Activated T-cell treated with anti-CD3 and anti-CD28 coated beads, Interleukin-2, amount 50 U/mL, for 1 hour (primary cell): Measurements from ENCODE around the gene DENND5A.
"Not testable (repeated sequence)": the region's sequence is repeated elsewhere in the genome, so short reads cannot be mapped to it uniquely, and the experiment has no call there.

ENCODE experiments used
- DNase-seq: peaks from one replicate; pipeline ENCODE4 v3.0.0-alpha.2; 2020

The DENND5A gene

DNA sequence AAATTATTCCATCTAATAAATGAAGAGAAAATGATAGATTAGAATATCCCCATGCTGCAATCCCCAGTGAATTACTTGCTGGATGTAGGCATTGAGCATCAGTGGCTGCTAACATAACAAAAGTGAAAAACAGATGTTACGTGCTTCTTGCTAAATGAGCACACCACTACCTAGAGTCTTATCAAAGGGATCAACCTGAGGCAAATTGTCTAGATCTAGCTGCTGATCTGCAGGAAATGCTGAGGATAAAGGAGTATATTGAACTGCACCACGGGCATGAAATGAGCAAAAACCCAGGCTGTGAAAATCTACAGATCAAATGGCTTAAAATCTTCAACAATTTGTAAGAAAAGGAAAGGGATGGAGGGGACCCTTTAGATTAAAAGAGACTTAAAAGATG, 128.4 kb downstream of the DENND5A start:
- no peak for DNase-seq

DNA sequence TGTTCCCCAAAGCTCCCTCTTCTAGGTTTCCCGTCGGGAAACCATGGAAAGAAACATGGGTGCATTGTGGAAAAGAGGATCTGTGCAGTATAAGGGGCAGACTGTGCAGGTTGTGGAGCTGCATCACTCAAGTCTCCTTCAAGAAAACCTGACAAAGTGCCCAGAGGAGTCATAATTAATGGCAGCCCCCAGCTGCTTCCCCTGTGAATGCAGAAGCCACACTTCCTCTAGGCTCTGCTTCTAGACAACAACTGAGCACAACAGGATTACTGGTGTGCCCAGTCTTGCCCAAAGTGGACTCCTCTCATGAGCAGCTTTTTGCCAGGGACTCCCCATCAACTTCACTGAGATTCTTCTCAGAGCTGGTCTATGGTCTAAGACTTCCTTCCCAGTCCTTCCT, 131.2 kb downstream of the DENND5A start:
- DNase-seq = no peak

DNA sequence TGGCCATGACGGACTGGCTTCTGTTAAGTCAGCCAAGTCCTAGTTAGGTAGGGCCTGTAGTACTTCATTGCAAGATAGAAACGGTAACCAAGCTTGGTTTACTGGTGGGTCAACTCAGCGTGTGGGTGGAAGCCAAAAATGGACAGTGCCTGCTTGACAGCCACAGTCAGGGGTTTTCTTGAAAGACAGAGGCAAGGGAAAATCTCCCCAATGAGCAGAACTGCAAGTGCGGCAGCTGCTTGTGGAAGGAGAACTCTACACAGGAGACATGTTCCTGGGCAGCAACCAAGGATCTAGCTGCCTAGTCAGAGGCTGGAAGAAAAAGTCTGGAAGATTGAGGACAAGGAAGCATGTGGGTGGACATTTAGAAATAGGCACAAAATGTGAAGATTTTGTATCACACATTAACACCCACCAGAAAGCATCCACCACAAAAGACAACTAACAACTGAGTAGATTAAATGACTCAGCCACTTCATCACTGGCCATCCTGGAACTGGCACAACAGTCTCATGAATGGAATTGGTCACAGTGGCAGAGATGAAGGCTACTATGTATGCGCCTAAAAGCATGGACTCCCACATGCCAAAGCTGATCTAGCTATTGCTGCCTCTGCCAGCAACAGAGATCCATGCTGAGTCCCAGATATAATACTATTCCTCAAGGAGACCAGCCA, 132.8 kb downstream of the DENND5A start:
- no peak for DNase-seq

DNA sequence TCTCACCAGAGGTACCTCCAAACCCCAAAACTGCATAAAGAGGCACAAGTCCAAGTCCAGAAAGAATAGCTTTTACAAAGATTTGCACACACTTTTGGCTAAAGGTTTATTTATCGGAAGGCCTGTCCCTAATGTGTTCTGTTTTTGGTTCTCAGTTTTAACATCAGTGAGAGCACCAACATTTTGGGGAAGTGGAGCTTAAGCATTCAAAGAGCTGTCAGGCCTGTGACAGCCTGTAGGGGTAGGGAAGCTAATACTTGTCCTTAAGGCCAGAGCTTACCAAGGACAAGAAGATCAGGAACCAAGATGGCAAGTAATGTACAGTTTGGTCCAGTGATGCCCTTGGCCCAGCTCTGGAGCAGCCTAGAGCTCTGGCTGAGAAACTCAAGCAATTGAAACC, 134.9 kb downstream of the DENND5A start:
- DNase-seq = no peak

DNA sequence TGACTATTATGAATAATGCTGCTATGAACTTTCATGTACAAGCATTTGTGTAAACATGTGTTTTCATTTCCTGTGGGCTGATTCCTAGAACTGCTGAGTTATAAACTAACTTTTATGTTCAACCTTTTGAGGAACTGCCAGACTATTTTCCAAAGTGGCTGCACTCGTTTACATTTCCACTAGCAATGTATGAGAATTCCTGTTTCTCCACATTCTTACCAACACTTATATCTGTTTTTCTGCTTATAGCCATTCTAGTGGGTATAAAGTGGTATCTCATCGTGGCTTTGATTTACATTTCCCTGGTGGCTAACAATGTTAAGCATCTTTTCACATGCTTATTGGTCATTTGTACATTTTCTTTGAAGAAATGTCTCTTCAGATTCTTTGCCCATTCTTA, 138.5 kb downstream of the DENND5A start:
- DNase-seq = no peak

DNA sequence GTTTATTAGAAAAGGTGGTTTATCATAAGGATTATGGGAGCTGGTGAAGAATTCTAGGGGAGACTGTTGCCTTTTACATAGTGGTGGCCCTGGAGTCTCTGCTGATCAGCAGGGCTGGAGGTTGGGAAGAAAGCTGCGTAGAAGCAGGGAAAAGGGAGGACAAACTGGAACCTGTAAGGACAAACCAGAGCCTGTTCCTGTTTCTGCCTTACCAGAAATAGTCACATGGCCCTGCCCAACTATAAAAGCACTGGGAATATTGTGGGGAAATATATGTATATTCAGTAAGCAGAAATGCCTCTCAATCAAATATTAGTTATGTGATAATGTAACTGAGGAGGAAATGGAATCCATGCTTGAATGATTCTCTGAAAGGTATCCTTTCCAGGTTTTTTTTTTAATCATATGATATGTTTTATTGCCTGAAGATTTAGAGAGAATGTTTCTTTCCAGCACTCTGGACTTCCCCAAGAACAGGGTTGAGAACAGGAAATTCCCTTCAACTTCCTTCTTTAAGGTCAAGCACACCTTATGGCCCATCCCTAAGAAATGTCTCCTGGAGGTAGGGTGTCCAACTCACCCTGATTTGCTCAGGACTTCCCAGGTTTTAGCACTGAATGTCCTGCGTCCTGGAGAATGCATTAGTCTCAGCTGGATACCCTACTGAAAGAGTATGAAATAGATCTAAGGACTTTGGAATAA, 139.8 kb downstream of the DENND5A start:
- DNase-seq = no peak

DNA sequence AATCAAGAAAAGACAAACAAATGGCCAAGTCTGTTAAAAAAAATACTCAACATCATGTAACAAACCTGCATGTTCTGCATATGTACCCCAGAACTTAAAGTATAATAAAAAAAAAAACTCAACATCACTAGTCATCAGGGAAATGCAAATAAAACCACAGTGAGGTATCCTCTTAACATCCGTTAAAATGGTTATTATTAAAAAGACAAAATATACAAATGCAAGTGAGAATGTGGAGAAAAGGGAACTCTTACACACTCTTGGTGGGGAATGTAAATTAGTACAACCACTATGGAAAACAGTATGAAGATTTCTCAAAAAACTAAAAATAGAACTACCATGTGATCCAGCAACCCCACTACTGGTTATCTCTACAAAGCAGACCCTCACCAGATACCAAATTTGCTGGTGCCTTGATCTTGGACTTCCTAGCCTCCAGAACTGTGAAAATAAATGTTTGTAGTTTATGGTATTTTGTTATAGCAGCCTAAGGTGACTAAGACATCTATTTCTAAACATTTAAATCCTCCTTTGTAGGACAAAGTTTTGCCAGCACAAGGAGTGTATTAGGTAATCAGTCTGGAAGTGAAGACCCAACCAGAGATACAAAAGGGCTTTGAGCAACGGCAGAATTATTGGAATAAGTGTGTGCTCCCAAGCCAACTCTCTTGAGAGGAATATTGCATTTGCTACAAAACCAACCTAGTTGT, 141.4 kb downstream of the DENND5A start:
- no peak for DNase-seq

DNA sequence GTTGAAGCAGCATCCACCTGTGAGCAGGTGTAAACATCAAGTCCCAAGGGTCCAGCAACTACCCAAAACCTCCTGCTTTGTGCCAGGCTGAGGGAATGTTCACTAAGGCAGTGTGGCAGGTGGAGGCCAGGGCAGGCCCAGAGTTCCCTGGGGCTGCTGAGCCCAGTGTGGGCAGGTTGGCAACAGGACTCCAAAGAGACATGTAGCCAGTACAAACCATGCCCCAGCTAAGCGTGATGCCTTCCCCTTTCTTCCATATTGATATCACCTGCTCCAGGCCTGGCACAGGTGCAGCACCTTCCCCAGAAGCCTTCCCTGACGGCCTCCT, 143.7 kb downstream of the DENND5A start:
- DNase-seq = no peak

DNA sequence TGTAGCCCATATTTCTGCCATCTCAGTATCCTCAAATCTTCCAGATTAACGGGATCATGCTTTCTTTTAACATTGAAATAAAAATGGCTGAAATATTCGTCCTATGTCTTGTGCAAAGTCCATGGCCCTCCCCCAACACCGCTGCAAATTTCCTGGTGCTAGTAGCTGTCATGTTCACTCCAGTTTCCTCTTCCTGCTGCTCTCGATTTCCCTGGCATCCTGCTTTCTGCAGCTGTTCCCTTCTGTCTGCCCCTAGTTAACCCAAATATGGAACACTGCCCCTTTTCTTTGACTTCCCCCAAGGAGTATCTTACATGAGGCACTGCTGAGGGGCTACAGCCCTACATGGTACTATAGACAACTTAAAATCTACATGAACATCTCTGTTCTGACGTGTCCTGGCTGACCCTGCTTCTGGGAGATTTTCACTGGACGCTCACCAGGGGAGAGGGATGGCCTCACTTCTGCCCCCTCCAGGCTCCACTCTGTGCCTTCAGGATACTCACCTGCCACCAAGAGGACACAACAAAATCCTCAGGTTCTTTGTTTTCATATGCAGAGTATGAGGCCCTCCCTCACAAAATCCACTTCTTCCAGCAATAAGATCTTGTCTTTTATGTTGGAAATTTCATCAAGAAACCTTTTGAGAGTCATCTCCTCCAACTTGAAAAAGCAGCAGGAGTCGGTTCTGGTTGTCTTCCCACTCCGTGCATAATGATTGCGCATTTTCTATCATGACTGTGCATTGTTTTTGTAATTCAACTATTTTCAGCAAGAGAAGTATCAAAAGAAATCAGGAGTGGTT, 144.3 kb downstream of the DENND5A start:
- DNase-seq = no peak

DNA sequence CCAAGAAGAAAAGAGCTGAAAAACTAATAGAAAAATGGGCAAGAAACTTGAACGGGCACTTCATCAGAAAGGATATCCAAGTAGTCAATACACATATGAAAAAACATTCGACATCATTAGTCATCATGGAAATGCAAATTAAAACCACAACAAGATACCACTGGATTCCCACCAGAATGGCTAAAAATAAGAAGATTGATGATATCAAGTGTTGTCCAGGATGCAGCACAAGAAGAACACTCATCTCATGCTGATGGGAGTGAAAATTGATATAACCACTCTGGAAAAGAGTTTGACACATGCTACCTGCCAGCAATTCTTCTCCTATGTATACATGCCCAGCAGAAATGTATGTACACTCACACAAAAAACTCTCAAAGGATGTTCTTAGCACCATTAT, 146.9 kb downstream of the DENND5A start:
- DNase-seq = no peak

DNA sequence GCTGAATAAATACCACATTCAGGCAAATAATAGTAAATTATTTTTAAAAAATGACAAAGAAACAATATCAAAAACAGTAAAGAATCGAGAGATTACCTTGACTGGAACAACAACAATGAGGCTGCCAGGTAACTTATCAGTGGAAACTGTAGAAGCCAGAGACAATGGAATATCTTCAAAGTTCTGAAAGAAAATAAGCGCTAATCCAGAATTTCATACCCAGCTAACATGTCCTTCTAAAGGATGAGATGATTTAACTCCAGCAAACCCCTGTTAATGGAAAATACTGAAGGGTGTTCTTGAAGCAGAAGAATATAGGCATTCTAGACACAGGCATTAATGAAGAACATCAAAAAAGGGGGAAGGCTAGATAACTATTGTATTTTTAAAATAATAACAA, 153.1 kb downstream of the DENND5A start:
- DNase-seq = no peak

DNA sequence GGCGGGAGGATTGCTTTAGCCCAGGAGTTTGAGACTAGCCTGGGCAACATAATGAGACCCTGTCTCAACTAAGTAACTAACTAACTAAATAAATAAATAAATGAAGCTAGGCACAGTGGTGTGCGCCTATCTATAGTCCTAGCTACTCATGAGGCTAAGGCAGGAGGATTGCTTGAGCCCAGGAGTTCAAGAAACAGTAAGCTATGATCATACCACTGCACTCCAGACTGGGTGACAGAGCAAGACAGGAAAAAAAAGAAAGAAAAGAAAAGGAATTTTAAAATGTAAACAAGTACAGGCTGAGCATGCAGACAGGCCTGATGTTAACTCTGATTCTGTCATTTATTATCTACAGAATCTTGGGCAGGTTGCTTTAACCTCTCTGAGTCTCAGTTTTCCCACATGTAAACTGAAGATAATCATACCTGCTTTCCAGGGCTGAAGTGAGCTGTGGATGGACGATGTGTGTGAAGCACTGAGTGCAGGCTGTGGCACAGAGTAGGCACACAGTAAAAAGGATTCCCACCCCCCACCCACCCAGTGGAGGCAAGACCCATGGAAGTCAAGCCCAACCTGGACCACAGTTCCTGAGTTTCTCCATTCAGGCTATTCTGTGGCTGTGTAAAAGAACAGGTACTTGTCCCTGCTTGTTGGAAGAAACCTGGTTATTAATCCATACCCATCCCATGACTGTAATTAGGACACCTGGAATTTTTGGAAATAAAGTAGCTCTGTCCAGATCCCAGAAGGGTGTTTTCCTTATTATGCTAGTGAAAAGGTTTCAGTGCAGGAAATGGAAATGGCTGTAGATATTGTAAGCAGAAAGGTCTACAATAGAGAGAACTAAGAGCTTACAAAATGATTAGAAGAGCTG, 155.1 kb downstream of the DENND5A start:
- no peak for DNase-seq

DNA sequence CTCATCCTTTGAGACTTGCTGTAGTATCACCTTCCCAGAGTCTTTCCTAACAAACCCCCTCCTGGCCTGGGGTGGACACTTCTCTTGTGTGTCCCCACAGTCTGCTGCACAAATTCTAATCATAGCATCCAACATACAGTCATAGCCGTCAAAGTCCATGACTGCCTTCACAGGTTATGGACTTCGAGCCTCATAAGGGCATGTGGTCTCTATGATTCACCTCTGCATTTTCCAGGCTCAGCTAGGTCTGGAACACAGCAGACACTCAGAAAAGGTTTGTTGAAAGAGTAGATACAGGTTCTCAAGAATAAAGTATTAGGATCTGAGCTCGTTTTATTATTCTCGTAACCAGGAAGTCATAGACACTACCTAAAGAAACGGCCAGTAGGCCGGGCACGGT, 160.6 kb downstream of the DENND5A start:
- DNase-seq = no peak

DNA sequence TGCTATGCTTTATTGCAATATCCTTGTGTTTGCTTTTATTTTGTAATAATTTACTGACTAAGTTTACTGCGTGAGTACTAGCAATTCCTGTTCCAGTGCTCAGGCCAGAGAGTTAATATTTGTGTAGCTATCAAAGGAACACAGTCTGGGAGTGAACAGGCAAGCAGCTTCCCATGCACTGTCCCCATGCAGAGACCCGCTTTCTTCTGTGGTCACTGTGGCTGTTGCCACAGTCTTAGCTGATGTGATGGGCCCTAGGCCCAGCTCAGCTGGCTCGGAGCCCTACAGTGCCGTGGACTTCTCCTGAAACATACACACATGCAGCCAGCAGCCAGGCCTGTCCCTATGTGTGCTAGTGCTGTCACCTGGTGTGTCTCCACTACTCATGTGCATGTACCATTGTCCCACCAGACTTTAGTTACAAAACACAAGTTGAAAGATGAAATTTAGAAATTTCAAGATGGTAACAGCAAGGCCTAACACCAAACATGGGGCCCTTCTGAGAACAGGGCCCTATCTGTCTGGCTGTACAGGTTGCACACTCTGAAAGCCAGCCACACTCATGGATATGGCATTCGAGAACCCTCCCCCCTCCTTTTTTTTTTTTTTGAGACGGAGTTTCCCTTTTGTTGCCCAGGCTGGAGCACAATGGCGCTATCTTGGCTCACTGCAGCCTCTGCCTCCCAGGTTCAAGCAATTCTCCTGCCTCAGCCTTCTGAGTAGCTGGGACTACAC, 161.4 kb downstream of the DENND5A start:
- no peak for DNase-seq

DNA sequence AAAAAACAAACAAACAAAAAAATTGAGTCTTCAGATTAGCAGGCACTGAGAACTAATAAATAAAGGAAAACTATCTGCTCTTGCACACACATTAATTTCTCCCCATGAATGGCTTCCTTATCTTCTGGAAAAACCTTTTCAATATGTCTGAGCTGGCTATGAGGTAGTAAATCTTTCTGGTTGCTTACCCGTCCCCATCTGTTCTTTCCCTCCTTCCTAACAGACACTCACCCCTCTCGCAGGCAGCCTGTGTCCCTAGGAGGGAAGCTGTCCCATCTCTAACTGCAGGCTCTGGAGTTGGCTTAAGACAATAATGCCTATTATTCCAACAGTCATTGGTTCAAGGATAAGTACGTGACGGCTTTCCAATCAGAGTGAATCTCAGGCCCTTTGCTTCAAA, 165.5 kb downstream of the DENND5A start:
- no peak for DNase-seq

DNA sequence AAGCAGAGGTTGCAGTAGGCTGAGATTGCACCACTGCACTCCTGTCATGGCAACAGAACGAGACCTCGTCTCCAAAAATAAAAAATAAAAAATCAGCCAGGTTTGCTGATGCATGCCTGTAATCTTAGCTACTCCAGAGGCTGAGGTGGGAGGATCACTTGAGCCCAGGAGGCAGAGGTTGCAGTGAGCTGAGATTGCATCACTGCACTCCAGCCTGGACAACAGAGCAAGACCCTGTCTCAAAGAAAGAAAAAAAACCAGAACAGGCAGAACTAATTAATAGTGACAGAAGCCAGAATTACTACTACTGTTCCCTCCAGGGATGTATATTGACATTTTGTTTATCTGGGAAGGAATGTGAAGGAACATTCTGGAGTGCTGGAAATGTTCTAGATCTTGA, 166.7 kb downstream of the DENND5A start:
- not testable (repeated sequence) for DNase-seq

DNA sequence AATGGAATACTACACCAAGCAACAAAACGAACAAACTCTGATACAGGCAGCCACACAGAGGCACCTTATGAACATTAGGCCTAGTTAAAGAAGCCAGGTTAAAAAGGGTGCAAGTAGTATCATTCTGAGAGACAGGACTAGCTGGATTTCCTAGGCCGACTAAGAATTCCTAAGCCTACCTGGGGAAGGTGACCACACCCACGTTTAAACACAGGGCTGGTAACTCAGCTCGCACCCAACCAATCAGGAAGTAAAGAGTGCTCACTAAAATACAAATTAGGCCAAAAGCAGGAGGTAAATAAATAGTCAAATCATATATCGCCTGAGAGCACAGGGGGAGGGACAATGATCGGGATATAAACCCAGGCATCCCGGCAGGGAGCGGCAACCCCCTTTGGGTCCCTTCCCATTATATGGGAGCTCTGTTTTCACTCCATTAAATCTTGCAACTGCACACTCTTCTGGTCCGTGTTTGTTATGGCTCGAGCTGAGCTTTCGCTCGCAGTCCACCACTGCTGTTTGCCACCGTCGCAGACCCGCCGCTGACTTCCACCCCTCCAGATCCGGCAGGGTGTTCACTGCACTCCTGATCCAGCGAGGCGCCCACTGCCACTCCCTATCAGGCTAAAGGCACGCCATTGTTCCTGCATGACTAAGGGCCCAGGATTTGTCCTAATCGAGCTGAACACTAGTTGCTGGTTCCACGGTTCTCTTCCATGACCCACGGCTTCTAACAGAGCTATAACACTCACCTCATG, 167.8 kb downstream of the DENND5A start:
- not testable (repeated sequence) for DNase-seq

DNA sequence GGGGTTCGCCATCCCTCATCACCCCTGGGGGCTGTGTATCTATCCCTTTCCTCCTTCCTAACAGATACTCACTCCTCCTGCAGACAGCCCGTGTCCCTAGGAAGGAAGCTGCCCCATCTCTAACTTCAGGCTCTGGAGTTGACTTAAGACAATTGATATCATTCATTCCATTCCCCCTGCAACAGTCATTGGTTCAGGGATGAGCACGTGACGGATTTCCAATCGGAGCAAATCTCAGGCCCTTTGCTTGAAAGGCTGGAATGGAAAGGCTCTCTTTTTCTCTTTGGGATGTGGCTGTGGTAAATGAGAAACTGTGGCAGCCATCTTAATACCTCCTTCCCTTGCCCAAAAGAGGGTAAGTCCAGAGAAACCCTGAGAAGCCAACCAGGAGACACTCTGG, 168.7 kb downstream of the DENND5A start:
- no peak for DNase-seq

DNA sequence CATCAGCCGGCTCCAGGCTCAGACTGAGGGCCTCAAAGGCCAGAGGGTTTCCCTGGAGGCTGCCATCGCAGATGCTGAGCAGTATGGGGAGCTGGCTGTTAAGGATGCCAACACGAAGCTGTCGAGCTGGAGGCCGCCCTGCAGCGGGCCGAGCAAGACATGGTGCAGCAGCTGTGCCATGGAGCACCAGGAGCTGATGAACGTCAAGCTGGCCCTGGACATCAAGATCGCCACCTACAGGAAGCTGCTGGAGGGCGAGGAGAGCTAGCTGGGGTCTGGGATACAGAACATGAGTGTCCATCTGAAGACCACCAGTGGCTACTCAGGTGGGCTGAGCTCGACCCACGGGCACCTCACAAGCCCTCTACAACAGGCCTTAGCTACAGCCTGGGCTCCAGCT, 169.7 kb downstream of the DENND5A start:
- DNase-seq = no peak

DNA sequence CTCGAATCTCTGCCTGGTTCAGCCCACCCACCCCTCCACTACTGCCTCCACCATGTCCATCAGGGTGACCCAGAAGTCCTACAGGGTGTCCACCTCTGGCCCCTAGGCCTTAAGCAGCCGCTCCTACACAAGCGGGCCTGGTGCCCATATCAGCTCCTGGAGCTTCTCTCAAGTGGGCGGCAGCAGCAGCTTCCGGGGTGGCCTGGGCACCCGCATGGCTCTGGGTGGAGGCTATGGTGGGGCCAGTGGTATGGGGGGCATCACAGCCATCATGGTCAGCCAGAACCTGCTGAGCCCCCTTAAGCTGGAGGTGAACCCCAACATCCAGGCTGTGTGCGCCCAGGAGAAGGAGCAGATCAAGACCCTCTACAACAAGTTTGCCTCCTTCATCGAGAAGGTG, 170.7 kb downstream of the DENND5A start:
- DNase-seq = no peak
